HG03378 (cell line): ENCODE results near the gene C19orf25.

Experiments
- ATAC-seq: cut with Tn5 transposase; IDR thresholded peaks from one replicate; pipeline ENCODE4 v1.9.1; 2021; ENCODE audit warnings: mild to moderate bottlenecking, moderate library complexity; ENCODE audit not compliant: unreplicated experiment

C19orf25 gene

DNA sequence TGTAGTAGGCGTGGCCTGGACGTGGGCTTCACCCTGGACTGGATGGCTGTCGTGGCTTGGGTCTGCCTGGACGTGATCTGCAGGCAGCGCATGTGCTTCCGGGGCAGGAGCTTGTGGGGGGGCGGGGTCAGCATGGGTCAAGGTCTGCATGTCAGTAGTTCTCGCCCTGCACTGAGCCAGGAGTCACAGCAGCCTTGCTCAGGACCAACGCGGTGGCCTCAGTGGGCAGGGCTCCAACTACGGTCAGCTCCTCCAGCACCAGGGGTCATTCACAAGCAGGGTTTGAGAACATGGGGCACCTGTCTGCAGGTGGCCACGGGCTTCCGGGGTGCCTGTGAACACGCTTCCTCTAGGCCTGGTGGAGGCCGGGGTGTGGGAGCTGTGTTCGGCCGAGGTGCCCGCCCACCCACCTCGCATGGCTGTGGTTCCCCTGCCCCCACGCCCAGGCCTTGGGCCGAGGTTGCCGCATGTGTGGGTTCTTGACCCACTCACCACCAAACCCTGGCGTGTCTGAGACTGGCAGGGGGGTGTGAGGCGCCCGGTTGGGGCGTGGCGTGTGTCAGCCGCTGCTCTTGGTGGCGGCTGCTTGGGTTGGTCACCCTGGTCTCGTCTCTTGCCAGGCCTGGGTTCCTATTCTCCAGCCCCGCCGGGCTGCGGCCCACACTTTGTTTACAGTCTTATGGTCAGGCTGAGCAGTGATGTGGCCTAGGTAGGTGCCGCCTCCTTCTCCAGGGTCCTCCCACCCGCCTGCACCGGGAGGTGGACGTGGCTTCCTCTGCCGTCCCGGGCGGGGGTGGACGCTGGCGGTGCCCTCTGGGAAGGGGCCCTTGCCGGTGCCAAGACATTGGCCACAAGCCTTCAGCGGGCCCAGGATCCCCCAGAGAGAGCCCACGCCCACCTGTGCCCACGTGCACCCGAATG is 45.6 kb downstream of the C19orf25 start:
- ATAC-seq = no peak

DNA sequence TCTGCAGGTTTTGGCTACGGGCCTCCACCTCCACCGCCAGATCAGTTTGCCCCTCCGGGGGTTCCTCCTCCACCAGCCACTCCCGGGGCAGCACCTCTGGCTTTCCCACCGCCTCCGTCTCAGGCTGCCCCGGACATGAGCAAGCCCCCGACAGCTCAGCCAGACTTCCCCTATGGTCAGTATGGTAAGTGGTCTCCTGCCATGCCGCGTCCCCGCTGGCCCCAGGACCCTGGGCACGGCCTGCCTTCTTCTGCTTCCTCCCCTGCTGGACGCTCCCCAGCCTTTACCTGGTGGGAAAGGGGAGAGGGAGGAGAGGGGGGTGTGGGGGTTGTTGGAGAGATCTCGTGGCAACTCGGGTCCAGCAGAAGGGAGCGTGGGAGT is 46.5 kb downstream of the C19orf25 start:
- ATAC-seq = no peak

DNA sequence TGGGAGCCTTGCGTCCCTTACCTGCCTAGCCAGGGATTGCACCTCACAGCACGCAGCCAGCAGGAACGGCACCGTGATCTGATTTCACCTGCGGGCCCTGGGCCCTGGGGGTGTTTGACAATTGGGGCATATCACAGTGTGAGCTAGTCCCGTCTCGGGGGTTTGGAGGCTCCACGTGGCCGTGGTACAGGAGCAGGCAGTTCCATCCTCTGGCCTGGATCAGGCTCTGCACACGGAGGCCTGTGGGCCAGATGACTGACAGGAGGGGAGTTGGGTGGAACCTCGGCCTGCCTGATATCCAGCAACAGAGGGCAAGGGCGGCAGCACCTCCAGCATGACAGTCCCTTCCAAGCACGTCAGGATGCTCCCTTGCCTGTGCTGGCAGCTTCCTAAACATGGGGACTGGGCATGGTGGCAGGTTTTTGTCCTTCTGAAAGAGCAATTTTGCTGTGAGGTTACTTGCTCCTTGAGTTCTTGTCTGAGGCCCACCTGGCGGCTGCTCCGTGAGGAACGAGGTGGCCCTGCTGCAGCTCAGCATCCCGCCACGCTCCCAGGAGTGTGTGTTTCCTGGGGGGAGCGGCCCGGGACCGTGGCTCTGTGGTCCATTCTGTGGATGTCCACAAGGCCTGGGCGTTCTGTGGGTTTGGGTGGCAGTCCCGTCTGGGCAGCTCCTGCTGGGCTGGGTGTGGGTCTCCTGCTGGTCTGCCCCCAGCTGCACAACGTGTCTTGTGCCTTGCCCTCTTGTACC is 47.1 kb downstream of the C19orf25 start:
- no peak for ATAC-seq

DNA sequence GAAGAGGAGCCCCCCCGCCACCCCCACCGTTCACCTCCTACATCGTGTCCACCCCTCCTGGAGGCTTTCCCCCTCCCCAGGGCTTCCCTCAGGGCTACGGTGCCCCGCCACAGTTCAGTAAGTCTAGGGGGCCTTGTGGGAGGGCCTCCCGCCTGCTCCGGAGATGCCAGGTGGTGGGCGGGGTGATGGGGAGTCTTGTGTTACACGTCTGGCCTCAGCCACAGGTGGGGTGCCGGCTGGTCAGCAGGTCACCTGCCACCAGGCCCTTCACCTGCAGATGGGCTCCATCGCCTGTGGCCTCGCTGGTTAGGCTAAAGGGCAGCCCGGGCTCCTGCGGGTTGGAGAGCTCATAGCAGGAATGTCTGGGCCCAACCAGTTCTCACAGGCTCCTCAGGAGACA is 48.8 kb downstream of the C19orf25 start:
- ATAC-seq = no peak

DNA sequence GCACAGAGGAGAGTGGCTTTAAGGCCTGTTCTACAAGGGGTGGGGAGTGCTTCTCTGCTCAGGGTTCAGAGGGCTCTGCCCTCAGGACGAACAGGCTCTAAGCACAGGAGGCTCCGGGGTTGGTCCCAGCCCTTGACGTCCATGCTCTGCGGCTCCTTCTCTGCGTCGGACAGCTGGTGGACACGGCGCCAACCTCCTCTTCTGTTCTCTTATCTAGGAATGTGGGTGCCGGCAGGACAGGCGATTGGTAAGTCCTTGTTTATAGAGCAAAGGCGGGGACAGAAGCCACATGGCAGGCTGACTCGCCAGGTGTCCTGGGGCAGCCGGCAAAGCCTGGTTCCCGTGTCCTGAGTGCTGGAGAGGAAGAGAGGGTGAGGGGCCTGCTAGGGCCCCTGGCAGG is 49.3 kb downstream of the C19orf25 start:
- no peak for ATAC-seq

DNA sequence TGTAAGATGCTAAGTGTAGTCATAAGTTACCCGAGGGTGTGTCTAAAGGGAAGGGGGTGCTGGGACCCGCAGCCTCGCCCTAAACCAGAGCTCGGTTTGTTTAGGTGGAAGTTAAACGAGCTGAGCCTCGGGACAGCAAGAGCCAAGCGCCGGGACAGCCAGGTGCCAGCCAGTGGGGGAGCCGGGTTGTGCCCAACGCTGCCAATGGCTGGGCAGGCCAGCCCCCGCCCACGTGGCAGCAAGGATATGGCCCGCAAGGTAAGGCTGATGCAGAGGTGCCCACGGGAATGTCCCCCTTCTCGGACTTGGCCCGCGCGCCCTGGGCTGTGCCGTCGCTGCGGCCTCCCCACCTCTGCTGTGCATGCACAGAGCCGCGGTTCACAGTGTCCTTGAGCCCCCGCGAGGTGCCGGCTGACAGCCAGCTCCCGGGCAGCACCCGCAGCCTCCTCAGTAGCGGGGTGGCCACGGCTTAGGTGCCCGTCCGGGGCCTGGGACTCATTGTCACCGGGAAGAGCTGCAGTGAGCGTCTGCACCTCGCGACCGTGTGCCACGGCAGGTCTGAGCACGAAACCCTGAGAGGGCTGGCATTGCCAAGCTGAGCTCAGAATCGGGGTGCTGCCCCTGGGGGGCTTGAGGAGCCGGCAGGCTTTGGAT is 50.1 kb downstream of the C19orf25 start:
- ATAC-seq = no peak

DNA sequence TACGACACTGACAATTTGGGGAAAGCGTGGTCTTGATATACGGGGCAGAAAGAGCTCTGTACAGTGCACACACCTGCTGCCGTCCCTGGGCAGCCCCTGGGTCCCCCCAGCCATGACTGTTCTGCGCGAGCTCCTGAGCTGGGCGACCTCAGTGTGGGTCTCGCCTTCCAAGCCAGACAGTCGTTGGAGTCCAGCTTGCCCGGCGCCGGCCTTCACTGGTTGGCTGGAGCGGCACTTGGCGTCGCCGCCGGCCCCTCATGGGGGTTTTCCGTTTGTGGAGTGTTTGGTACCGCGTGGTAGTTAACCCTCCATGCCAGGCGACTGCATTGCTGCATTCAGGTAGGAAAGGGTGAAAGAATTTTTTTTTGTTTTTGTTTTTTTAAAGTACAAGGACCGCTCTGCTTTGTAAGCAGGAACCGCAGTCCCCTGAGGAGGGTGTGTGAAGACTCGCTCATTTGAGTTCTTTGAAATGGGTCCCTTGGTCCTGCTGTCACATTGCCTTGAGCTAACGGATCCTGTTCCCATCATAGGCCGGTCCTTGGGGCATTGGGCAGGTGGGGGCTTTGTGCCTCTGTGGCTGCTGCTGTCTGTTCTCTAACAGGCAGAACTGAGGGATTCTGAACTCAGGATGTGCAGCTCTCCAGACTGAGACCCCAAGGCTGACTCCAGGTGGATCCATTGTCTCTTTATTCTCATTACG is 51.6 kb downstream of the C19orf25 start:
- no peak for ATAC-seq

DNA sequence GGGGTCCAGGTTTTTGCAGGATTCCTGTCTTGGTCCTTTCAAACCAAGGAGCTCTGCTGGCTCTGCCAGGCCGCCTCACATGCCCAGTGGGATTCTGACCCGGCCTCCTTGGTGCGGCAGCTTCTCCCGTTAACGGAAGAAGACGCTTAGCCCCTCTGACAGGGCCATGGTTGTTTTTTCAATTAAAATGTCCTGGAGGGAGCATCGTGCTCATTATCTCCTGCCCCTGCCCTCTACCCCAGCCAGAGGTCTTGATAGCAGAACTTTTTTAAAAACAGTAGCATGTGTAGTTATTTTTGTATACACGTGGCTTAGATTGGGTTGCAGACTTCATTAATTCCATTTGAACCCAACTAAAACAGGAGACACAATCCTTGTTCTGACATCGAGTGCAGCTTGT is 52.3 kb downstream of the C19orf25 start:
- no peak for ATAC-seq

DNA sequence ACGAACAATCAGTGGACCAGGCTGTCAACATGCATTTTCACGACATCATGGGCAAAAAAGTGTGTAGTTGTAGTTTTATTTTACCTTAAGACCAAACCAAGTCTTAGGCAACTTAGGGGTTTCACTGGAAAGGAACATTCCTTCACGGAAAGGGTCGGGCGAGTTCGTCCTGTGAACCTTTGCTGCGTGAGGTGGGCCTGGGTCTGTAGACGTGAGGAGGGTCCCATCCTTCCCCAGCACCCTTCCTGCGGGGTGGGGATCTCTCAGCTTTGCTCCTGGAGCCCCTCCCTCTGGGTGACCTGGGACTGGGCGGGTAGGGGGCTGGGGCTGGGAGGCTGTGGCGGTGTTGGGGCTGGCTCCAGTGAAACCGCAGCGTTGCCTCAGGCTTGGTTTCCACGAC is 53.1 kb downstream of the C19orf25 start:
- ATAC-seq = no peak

DNA sequence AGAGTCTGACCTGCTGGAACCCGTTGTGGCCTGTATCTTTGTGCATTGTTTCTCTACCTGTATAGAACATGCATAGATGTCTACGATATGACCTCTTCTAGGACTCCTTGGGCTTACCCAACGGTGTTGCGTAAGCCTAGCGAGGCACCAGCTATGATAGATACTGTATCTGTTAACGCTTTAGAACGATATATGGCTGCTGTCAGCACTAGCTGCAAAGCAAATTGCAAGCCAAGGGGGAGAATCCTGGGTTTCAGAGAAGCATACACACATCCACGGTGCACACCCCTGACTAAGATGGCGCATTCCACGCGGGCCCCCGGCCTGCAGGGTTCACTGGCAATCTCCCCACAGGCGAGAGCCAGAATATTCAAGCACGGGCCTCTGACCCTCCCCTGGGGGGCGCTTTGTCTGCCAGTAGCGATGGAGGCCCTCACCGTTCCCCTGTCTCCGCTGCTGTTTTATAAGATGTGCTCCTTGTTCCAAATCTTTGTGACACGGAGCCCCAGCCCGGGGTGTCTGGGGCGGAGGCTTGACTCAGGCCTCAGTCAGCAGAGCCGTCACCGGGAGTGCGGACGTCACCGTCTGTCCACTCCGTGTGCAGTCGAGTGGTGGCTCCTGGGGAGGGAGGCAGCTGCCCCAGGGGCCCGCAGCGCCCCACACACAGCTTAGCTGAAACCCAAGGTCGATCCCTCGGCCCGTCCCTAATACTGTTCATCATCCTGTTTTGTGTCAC is 53.7 kb downstream of the C19orf25 start:
- no peak for ATAC-seq

DNA sequence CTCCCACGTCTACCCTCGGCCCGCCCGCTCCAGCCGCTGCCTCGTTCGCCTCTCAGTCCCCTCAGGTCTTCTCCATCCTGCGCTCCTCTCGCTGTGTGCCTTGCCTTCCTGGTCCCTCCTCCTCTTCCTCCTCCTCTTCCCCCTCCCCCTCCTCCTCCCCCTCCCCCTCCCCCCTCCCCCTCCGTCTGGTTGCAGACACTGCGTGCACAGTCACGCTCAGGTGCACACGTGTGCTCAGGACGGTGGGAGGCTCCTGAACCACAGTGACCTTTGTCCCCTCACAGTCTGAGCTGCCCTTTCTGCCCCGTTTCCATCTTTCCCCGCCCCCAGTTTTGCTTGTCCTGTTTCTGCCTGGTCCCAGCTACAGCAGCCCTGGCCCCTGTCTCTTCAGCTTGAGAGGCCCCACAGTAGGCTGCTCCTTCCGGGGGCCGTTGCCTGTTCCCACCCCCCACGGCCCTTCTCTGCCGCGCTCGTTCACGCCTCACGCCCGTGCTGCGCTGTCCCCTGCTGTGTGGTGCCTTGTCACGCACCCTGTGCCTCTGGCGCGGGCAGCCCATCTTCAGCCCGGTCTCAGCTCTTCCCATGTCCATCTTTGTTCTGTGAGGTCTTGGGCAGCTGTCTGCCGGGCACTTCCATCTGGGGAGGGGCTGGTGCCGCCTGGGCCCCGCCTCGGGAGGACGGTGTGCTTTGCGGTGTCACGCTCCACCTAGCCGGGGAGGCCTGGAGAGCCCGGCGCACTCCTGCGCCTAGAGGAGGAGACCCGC is 54.6 kb downstream of the C19orf25 start:
- no peak for ATAC-seq

DNA sequence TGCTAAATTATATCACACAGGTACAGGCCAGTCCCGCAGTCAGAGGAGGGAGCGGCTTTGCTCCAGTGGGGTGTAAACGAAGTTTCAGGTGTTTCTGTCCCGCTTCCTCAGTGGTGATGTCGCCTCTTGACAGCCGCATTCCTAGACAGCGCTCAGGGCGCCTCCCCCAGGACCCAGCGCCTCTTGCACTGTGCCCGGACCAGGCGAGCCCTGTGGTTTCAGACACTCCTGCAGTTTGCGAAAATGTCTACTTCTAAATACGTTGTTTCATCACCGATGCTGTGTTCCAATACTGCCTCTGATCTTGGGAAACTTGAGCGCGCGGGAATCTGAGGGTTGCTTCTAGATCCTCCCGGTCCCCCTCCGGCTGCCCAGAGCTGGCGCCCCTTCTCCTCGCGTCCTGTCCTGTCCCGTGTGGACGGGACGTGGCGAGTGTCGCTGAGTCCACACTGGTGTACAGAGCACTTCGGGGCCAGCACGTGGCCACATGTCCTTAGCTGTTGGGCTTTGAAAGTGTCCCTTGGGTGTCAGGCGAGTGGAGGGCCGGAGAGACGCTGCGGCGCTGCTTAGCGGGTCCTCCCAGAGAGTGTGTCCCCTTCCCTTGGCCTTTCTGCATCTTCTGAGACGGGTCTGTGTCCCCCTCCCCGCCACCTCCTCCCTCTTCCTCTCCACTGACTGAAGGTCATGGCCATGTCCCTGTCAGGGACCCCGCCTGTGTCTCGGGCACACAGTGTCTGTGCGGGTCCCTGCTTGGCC is 55.4 kb downstream of the C19orf25 start:
- no peak for ATAC-seq
